Left lung (tissue), 10 donors: Measurements from ENCODE around the gene OR1D5. TPM values are rescaled to one million over a fixed set of nuclear protein-coding genes. Genes with fewer than 3 reads are reported as not detected.

Experiments used
- ATAC-seq: fragments of 200-7000 bp; cut with Tn5 transposase; one replicate; pipeline ENCODE4 v1.9.1; 2020; ENCODE audit warnings: moderate library complexity
- DNase-seq, 4 donors: peaks; one replicate each; pipeline ENCODE4 v3.0.0-alpha.2; 2013 to 2020
- H3K27ac ChIP-seq, 2 donors: fragments of 200-600 bp; sonication (generic) in 1 of 2; one replicate each; pipeline versions ENCODE4 v1.5.0 to v1.8.0; 2020 to 2021
- H3K27me3 ChIP-seq, 2 donors: fragments of 200-600 bp; sonication (generic) in 1 of 2; one replicate each; pipeline versions ENCODE4 v1.5.0 to v1.8.0; 2020 to 2021
- H3K36me3 ChIP-seq, 2 donors: fragments of 200-600 bp; sonication (generic) in 1 of 2; one replicate each; pipeline versions ENCODE4 v1.5.0 to v1.8.0; 2020 to 2021
- H3K4me1 ChIP-seq, 2 donors: fragments of 200-600 bp; one replicate each; pipeline ENCODE4 v1.8.0; 2021
- H3K4me3 ChIP-seq, 2 donors: fragments of 200-600 bp; sonication (generic) in 1 of 2; one replicate each; pipeline versions ENCODE4 v1.5.0 to v1.8.0; 2020 to 2021; ENCODE audit warnings: mild to moderate bottlenecking in 1 of 2
- H3K9me3 ChIP-seq, 2 donors: fragments of 200-600 bp; sonication (generic) in 1 of 2; one replicate each; pipeline versions ENCODE4 v1.5.0 to v1.8.0; 2020 to 2021
- CTCF ChIP-seq, 2 donors: fragments of 200-600 bp; sonication (generic) in 1 of 2; IDR thresholded peaks; one replicate each; pipeline versions ENCODE4 v1.5.0 to v1.8.0; 2021; ENCODE audit warnings: antibody characterized with exemption in 2 of 2
- intact Hi-C, 2 donors: fragments of 100-400 bp; cut with DNase I; formaldehyde crosslinking; loops; one replicate each; pipeline versions ENCODE4 v1.11.2 to v1.14.2; 2022
- polyA plus RNA-seq, 6 donors: library from polyadenylated mRNA; unstranded; fragments of 120-200 nt; gene quantifications; one replicate each; pipeline ENCODE4 v1.2.1, GENCODE V29; 2013; ENCODE audit not compliant: insufficient read length in 6 of 6
- total RNA-seq, 2 donors: library from RNA; stranded (reverse); fragmentation: NEBNext Ultra II Directional; extraction: Animal tissue kit (Norgen Biotek cat#: 25700); gene quantifications; one replicate each; pipeline ENCODE4 v1.2.1, GENCODE V29; 2021
- donor health status: DM: no; HTN: yes; CAD: no.
- donor health status: DM: no; HTN: no; CAD: no.

OR1D5 gene
- total and polyA plus RNA-seq, 8 donors: not detected

GRCh38 chr17:3038941-3039340 is 24.5 kb downstream of the OR1D5 start:
- Histone ChIP-seq H3K36me3 (no peaks in the 10 kb centered on the region), H3K4me3 (no peak overlapping the region), H3K27me3 (peaks cover 0 to 41% of the 10 kb centered on the region in 2 donors), H3K9me3 (peaks cover 0 to 9% of the 10 kb centered on the region in 2 donors), H3K27ac (no peak overlapping the region), H3K4me1 (no peaks in the 10 kb centered on the region)
- ATAC-seq (no peak), DNase-seq (no peak)
- no peak for TF ChIP-seq CTCF (IDR thresholded peaks at IDR 0.05)
- intact Hi-C loops: no loop called here

- Histone ChIP-seq H3K36me3 (peaks cover 0 to 10% of the 10 kb centered on the region in 2 donors), H3K4me1 (no peaks in the 10 kb centered on the region), H3K27me3 (peaks cover 0 to 41% of the 10 kb centered on the region in 2 donors), H3K4me3 (no peak overlapping the region), H3K27ac (no peak overlapping the region), H3K9me3 (no peaks in the 10 kb centered on the region)
- no peak for TF ChIP-seq CTCF (IDR thresholded peaks at IDR 0.05)
- DNase-seq: no peak
- ATAC-seq: no peak
- intact Hi-C loops: no loop called here
These were observed 26.1 kb downstream of the OR1D5 start for GRCh38 chr17:3037259-3037658.

GRCh38 chr17:3036800-3037199 is 26.6 kb downstream of the OR1D5 start:
- TF ChIP-seq CTCF (IDR thresholded peaks at IDR 0.05): no peak
- H3K4me1 ChIP-seq: no peaks in the 10 kb centered on the region
- peaks cover 0 to 41% of the 10 kb centered on the region in 2 donors for H3K27me3 ChIP-seq
- intact Hi-C loops: no loop called here
- ATAC-seq: no peak
- no peaks in the 10 kb centered on the region for H3K9me3 ChIP-seq
- H3K36me3 ChIP-seq: peaks cover 0 to 10% of the 10 kb centered on the region in 2 donors
- H3K4me3 ChIP-seq: no peak overlapping the region
- H3K27ac ChIP-seq: no peak overlapping the region
- DNase-seq: no peak

- Histone ChIP-seq H3K4me1 (no peaks in the 10 kb centered on the region), H3K9me3 (no peaks in the 10 kb centered on the region), H3K4me3 (no peak overlapping the region), H3K27me3 (peaks cover 0 to 37% of the 10 kb centered on the region in 2 donors), H3K36me3 (peaks cover 0 to 10% of the 10 kb centered on the region in 2 donors), H3K27ac (no peak overlapping the region)
- intact Hi-C loops: no loop called here
- no peak for DNase-seq
- no peak for ATAC-seq
- TF ChIP-seq CTCF (IDR thresholded peaks at IDR 0.05): no peak
These were observed 27.5 kb downstream of the OR1D5 start for GRCh38 chr17:3035968-3036280.

GRCh38 chr17:3035256-3035967 is 28.0 kb downstream of the OR1D5 start:
- H3K4me1 ChIP-seq: no peaks in the 10 kb centered on the region
- ATAC-seq: no peak
- intact Hi-C loops: no loop called here
- H3K9me3 ChIP-seq: no peaks in the 10 kb centered on the region
- no peak for TF ChIP-seq CTCF (IDR thresholded peaks at IDR 0.05)
- peaks cover 0 to 32% of the 10 kb centered on the region in 2 donors for H3K27me3 ChIP-seq
- no peak overlapping the region for H3K27ac ChIP-seq
- peaks cover 0 to 10% of the 10 kb centered on the region in 2 donors for H3K36me3 ChIP-seq
- peak in 1 of 4 donors; percentile 52 for DNase-seq
- H3K4me3 ChIP-seq: no peak overlapping the region
